Measurements from ENCODE around the gene ZPBP.

Gene ZPBP

DNA sequence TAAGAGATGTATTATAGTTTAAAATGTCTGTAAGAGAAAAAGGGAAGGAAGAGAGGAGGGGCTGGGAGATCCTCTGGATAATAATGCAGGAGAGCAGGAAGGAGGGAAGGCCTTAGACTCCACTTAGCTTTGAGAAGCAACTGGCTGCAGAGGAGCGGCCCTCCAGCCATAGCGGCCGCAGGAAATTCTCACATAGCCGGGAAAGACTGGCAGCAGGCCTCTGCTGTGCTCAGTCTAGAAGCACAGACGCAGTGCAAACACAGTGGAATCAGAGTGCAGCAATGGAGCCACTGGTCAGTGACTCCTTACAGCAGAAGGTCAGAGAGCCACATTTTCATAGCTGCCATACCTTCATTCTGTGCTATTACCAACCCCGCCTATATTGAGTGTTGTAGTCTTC is 166.3 kb downstream of the ZPBP start:
- Histone ChIP-seq H3K9ac (ENCODE audit: low read depth, low read length) (no peak overlapping the region), H3K36me3 (ENCODE audit: control insufficient read depth, insufficient read depth, low read length) (no peaks in the 10 kb centered on the region)

DNA sequence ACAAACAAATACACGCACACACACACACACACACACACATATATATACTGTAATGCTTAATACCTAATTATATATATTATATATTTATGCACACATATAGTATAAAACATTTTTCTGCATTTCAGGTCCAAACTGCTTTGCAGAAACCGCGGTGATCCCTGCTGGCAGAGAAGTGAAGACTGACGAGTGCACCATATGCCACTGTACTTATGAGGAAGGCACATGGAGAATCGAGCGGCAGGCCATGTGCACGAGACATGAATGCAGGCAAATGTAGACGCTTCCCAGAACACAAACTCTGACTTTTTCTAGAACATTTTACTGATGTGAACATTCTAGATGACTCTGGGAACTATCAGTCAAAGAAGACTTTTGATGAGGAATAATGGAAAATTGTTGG is 181.1 kb downstream of the ZPBP start:
- Histone ChIP-seq H3K9me3 (ENCODE audit: control insufficient read depth, insufficient read depth, low read length) (peaks cover 3% of the 10 kb centered on the region; the same call in 1 of the 2 replicates), H3K4me1 (ENCODE audit: control insufficient read depth, insufficient read depth, low read length) (no peaks in the 10 kb centered on the region), H3K9ac (ENCODE audit: low read depth, low read length) (no peak overlapping the region), H3K27me3 (ENCODE audit: control insufficient read depth, insufficient read depth, low read length) (no peaks in the 10 kb centered on the region), H3K27ac (ENCODE audit: low read depth, low read length) (no peak overlapping the region), H3K36me3 (ENCODE audit: control insufficient read depth, insufficient read depth, low read length) (no peaks in the 10 kb centered on the region), H3K4me3 (ENCODE audit: low read depth, low read length) (no peak overlapping the region)

More for the DNA sequence above, 166.3 kb downstream of the ZPBP start:
- peaks cover 13% of the 10 kb centered on the region for H3K9me3 ChIP-seq (ENCODE audit: control insufficient read depth, insufficient read depth, low read length)
- no peaks in the 10 kb centered on the region for H3K27me3 ChIP-seq (ENCODE audit: control insufficient read depth, insufficient read depth, low read length)
- no peak overlapping the region for H3K27ac ChIP-seq (ENCODE audit: low read depth, low read length)
- H3K4me1 ChIP-seq (ENCODE audit: control insufficient read depth, insufficient read depth, low read length) = no peaks in the 10 kb centered on the region
- no peak overlapping the region for H3K4me3 ChIP-seq (ENCODE audit: low read depth, low read length)

DNA sequence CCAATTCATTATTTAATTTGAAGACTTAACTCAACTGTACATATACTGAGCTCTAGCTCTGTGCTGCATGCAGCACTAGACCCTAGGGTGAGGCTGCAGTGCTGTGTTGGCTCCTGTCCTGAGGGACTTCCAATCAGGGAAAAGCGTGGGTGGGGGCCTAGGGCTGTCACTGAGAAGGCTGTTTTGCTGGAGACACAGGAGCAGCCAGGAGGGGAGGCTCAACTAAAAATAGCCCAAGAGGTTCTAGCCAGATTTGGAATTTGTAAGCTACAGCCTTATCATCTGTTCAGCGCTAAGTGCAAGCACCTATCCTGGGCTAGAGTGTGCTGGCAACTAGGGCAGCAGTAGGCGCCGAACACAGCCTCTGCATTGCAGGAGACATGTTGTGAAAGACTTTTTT is 198.5 kb downstream of the ZPBP start:
- Histone ChIP-seq H3K4me3 (ENCODE audit: low read depth, low read length) (no peak overlapping the region), H3K27me3 (ENCODE audit: control insufficient read depth, insufficient read depth, low read length) (no peaks in the 10 kb centered on the region), H3K9me3 (ENCODE audit: control insufficient read depth, insufficient read depth, low read length) (no peaks in the 10 kb centered on the region), H3K4me1 (ENCODE audit: control insufficient read depth, insufficient read depth, low read length) (peaks cover 3% of the 10 kb centered on the region; the same call in 1 of the 2 replicates), H3K9ac (ENCODE audit: low read depth, low read length) (no peak overlapping the region), H3K36me3 (ENCODE audit: control insufficient read depth, insufficient read depth, low read length) (no peaks in the 10 kb centered on the region), H3K27ac (ENCODE audit: low read depth, low read length) (no peak overlapping the region)

DNA sequence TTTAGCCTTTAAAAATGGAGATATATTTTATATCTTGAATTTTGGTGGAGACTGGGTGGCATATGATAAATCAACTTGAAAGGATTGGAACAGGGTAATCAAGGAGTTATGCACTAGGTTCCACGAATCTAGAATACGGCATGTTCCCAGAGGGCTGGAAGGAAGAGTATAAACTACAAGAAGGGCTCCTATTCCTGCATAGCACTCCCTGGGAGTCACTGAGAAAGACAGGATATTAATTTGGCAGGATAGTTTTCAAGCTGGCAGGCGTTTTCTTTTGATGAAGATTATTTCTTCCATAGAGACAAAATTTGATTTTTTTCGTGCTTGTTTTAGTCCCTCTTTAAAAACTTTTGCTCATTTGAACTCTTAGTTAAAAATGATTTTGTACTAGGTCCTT is 199.9 kb downstream of the ZPBP start:
- no peak overlapping the region for H3K9ac ChIP-seq (ENCODE audit: low read depth, low read length)
- H3K9me3 ChIP-seq (ENCODE audit: control insufficient read depth, insufficient read depth, low read length) = no peaks in the 10 kb centered on the region
- H3K36me3 ChIP-seq (ENCODE audit: control insufficient read depth, insufficient read depth, low read length) = no peaks in the 10 kb centered on the region
- H3K4me1 ChIP-seq (ENCODE audit: control insufficient read depth, insufficient read depth, low read length) = peaks cover 3% of the 10 kb centered on the region; the same call in 1 of the 2 replicates
- no peak overlapping the region for H3K4me3 ChIP-seq (ENCODE audit: low read depth, low read length)
- H3K27me3 ChIP-seq (ENCODE audit: control insufficient read depth, insufficient read depth, low read length) = no peaks in the 10 kb centered on the region
- no peak overlapping the region for H3K27ac ChIP-seq (ENCODE audit: low read depth, low read length)

DNA sequence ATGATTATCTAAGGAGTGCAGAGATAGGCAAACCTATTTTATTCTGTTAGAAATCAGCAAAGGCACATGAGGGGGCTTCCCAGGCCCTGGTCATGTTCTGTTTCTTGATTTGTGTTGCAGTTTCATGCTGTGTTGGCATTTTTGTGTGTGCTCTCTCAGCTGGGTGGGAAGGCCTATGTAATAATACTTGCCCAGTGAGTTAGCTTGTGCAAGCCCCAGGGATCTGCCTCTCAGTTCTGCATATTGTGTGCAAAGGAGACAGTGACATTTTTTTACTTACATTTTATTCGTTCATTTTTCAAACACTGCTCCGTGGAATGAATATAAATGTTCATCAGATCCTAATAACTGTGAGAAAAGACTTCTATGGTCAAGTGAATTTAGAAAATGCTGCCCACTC is 200.6 kb downstream of the ZPBP start:
- H3K4me1 ChIP-seq (ENCODE audit: control insufficient read depth, insufficient read depth, low read length) = peaks cover 3% of the 10 kb centered on the region; the same call in 1 of the 2 replicates
- H3K4me3 ChIP-seq (ENCODE audit: low read depth, low read length) = no peak overlapping the region
- H3K27ac ChIP-seq (ENCODE audit: low read depth, low read length) = no peak overlapping the region
- H3K36me3 ChIP-seq (ENCODE audit: control insufficient read depth, insufficient read depth, low read length) = no peaks in the 10 kb centered on the region
- H3K9ac ChIP-seq (ENCODE audit: low read depth, low read length) = no peak overlapping the region
- H3K27me3 ChIP-seq (ENCODE audit: control insufficient read depth, insufficient read depth, low read length) = no peaks in the 10 kb centered on the region
- H3K9me3 ChIP-seq (ENCODE audit: control insufficient read depth, insufficient read depth, low read length) = no peaks in the 10 kb centered on the region
